ENCODE measurements around the gene SCN11A. TPM values are rescaled to one million over a fixed set of nuclear protein-coding genes. Genes with fewer than 3 reads are reported as not detected.

SCN11A gene
- total RNA-seq, 1 donor from 2014 or later: 0.20 TPM

- Histone ChIP-seq H3K9me3 (ENCODE audit: insufficient read depth, low read depth, low read length) (no peaks in the 10 kb centered on the region), H3K9ac (ENCODE audit: low read length) (no peak overlapping the region), H3K4me3 (ENCODE audit: insufficient read depth, low read depth, low read length) (no peak overlapping the region), H3K36me3 (ENCODE audit: insufficient read depth, low read length) (no peaks in the 10 kb centered on the region), H3K27ac (ENCODE audit: low read depth, low read length) (no peak overlapping the region), H3K27me3 (ENCODE audit: insufficient read depth, low read length) (peaks cover 4% of the 10 kb centered on the region), H2AFZ (ENCODE audit: low read depth, low read length) (no peak overlapping the region), H4K20me1 (ENCODE audit: insufficient read depth, low read length) (no peaks in the 10 kb centered on the region), H3K4me1 (ENCODE audit: insufficient read depth, low read length) (no peaks in the 10 kb centered on the region), H3K79me2 (ENCODE audit: insufficient read depth, low read length) (no peaks in the 10 kb centered on the region), H3K4me2 (ENCODE audit: low read length) (no peak overlapping the region)
- Mint-ChIP-seq H3K4me1 (ENCODE audit: low read depth, unreplicated experiment) (no peaks in the 10 kb centered on the region), H3K36me3 (ENCODE audit: low read depth, unreplicated experiment) (peaks cover 2% of the 10 kb centered on the region), H3K9me3 (ENCODE audit: unreplicated experiment) (peaks cover 2% of the 10 kb centered on the region), H3K27me3 (ENCODE audit: low read depth, unreplicated experiment) (peaks cover 7% of the 10 kb centered on the region), H3K27ac (ENCODE audit: unreplicated experiment) (no peak overlapping the region), H3K4me3 (ENCODE audit: unreplicated experiment) (no peak overlapping the region)
- no peak for FAIRE-seq
- no peak for DNase-seq (ENCODE audit: low read depth)
- no peak for TF ChIP-seq EZH2 (IDR thresholded peaks at IDR 0.05; ENCODE audit: insufficient read depth, low read length)
- no peak for TF ChIP-seq CTCF (IDR thresholded peaks at IDR 0.05; ENCODE audit: insufficient read depth, low read depth, low read length)
These were observed 30.1 kb downstream of the SCN11A start for GRCh38 chr3:39021465-39022285.

- Histone ChIP-seq H4K20me1 (ENCODE audit: insufficient read depth, low read length) (no peaks in the 10 kb centered on the region), H3K4me2 (ENCODE audit: low read length) (no peak overlapping the region), H3K36me3 (ENCODE audit: insufficient read depth, low read length) (no peaks in the 10 kb centered on the region), H3K9ac (ENCODE audit: low read length) (no peak overlapping the region), H3K9me3 (ENCODE audit: insufficient read depth, low read depth, low read length) (no peaks in the 10 kb centered on the region), H2AFZ (ENCODE audit: low read depth, low read length) (no peak overlapping the region), H3K79me2 (ENCODE audit: insufficient read depth, low read length) (no peaks in the 10 kb centered on the region), H3K27me3 (ENCODE audit: insufficient read depth, low read length) (peaks cover 6% of the 10 kb centered on the region), H3K27ac (ENCODE audit: low read depth, low read length) (no peak overlapping the region), H3K4me1 (ENCODE audit: insufficient read depth, low read length) (no peaks in the 10 kb centered on the region), H3K4me3 (ENCODE audit: insufficient read depth, low read depth, low read length) (no peak overlapping the region)
- H3K27ac Mint-ChIP-seq (ENCODE audit: unreplicated experiment): no peak overlapping the region
- peaks cover 2% of the 10 kb centered on the region for H3K27me3 Mint-ChIP-seq (ENCODE audit: low read depth, unreplicated experiment)
- DNase-seq (ENCODE audit: low read depth) (no peak), FAIRE-seq (no peak)
- TF ChIP-seq EZH2 (IDR thresholded peaks at IDR 0.05; ENCODE audit: insufficient read depth, low read length) (no peak), CTCF (IDR thresholded peaks at IDR 0.05; ENCODE audit: insufficient read depth, low read depth, low read length) (no peak)
- H3K4me3 Mint-ChIP-seq (ENCODE audit: unreplicated experiment): no peak overlapping the region
- H3K9me3 Mint-ChIP-seq (ENCODE audit: unreplicated experiment): peaks cover 2% of the 10 kb centered on the region
- peaks cover 2% of the 10 kb centered on the region for H3K36me3 Mint-ChIP-seq (ENCODE audit: low read depth, unreplicated experiment)
- H3K4me1 Mint-ChIP-seq (ENCODE audit: low read depth, unreplicated experiment): no peaks in the 10 kb centered on the region
These were observed 30.7 kb downstream of the SCN11A start for GRCh38 chr3:39021029-39021428.

- no peak overlapping the region for H3K4me2 ChIP-seq (ENCODE audit: low read length)
- Mint-ChIP-seq H3K27ac (ENCODE audit: unreplicated experiment) (no peak overlapping the region), H3K4me1 (ENCODE audit: low read depth, unreplicated experiment) (no peaks in the 10 kb centered on the region), H3K36me3 (ENCODE audit: low read depth, unreplicated experiment) (peaks cover 2% of the 10 kb centered on the region), H3K9me3 (ENCODE audit: unreplicated experiment) (no peaks in the 10 kb centered on the region), H3K4me3 (ENCODE audit: unreplicated experiment) (no peak overlapping the region), H3K27me3 (ENCODE audit: low read depth, unreplicated experiment) (peaks cover 3% of the 10 kb centered on the region)
- no peaks in the 10 kb centered on the region for H3K79me2 ChIP-seq (ENCODE audit: insufficient read depth, low read length)
- H3K36me3 ChIP-seq (ENCODE audit: insufficient read depth, low read length): no peaks in the 10 kb centered on the region
- TF ChIP-seq EZH2 (IDR thresholded peaks at IDR 0.05; ENCODE audit: insufficient read depth, low read length): no peak
- TF ChIP-seq CTCF (IDR thresholded peaks at IDR 0.05; ENCODE audit: insufficient read depth, low read depth, low read length): no peak
- FAIRE-seq (no peak), DNase-seq (ENCODE audit: low read depth) (no peak)
- H4K20me1 ChIP-seq (ENCODE audit: insufficient read depth, low read length): no peaks in the 10 kb centered on the region
- peaks cover 7% of the 10 kb centered on the region for H3K27me3 ChIP-seq (ENCODE audit: insufficient read depth, low read length)
- no peak overlapping the region for H3K27ac ChIP-seq (ENCODE audit: low read depth, low read length)
- no peak overlapping the region for H2AFZ ChIP-seq (ENCODE audit: low read depth, low read length)
- H3K9me3 ChIP-seq (ENCODE audit: insufficient read depth, low read depth, low read length): no peaks in the 10 kb centered on the region
- H3K4me1 ChIP-seq (ENCODE audit: insufficient read depth, low read length): no peaks in the 10 kb centered on the region
- H3K4me3 ChIP-seq (ENCODE audit: insufficient read depth, low read depth, low read length): no peak overlapping the region
- no peak overlapping the region for H3K9ac ChIP-seq (ENCODE audit: low read length)
These were observed 32.4 kb downstream of the SCN11A start for GRCh38 chr3:39019299-39019698.

Measured in astrocyte (in vitro differentiated cells and primary cell).